Bronchus fibroblast of lung (primary cell): Measurements from ENCODE around the gene NOL4L. TPM values are rescaled to one million over a fixed set of nuclear protein-coding genes. Genes with fewer than 3 reads are reported as not detected.

Source experiments
- total RNA-seq: library from RNA; depleted of rRNA; stranded (reverse); fragments of >200 nt; gene quantifications from 2 replicates; pipeline ENCODE4 v1.2.3, GENCODE V29; 2015

NOL4L gene, protein sequence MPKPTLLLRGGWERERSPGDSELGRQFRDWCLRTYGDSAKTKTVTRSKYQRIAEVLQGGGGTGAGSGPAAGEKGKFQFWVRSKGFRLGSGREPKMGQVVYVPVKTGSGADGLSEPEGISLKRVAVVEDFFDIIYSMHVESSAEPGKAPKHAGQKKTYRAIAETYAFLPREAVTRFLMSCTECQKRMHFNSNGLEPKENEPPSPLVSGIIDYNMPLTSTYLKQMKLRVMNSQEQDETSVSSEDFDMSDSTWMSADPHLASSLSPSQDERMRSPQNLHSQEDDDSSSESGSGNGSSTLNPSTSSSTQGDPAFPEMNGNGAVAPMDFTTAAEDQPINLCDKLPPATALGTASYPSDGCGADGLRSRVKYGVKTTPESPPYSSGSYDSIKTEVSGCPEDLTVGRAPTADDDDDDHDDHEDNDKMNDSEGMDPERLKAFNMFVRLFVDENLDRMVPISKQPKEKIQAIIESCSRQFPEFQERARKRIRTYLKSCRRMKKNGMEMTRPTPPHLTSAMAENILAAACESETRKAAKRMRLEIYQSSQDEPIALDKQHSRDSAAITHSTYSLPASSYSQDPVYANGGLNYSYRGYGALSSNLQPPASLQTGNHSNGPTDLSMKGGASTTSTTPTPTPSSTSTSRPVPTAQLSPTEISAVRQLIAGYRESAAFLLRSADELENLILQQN
- 6.8 and 11.9 TPM in 2 replicates for total RNA-seq

GRCh38 chr20:32585011-32585585 is at the start of gene NOL4L:
NOL4L (minus strand) TSS chr20:32585333; CDS start chr20:32584890, 443 bp downstream.

Other genes starting within 250 kb of the NOL4L start
- 20.5 and 22.6 TPM in 2 replicates for gene ASXL1, start 227.0 kb downstream of the NOL4L start, total RNA-seq
- not detected in 2 replicates for gene C20orf203, start 88.6 kb upstream of the NOL4L start, total RNA-seq
- 31.4 and 34.9 TPM in 2 replicates for gene COMMD7, start 158.1 kb upstream of the NOL4L start, total RNA-seq
- 3.0 and 4.0 TPM in 2 replicates for gene DNMT3B, start 177.1 kb upstream of the NOL4L start, total RNA-seq
- gene MAPRE1, start 234.6 kb upstream of the NOL4L start, total RNA-seq: 78.0 and 83.2 TPM in 2 replicates